D721Med (cell line): ENCODE results near the gene DDX56.
"Not testable (repeated sequence)": the region's sequence is repeated elsewhere in the genome, so short reads cannot be mapped to it uniquely, and the experiment has no call there.

Experiments
- DNase-seq: peaks from one replicate; pipeline ENCODE4 v3.0.0; 2011; ENCODE audit warnings: low spot score; ENCODE audit not compliant: insufficient read length
- FAIRE-seq: peaks from 2 replicates; lab custom pipeline; 2011; peaks lifted over from hg19 to GRCh38; lab: Jason Lieb, UNC
- CTCF ChIP-seq: IDR thresholded peaks from 2 replicates; pipeline ENCODE4 v1.5.1; 2012; ENCODE audit warnings: mild to moderate bottlenecking, control low read depth; ENCODE audit not compliant: insufficient read depth; ENCODE audit errors: missing control alignments

DDX56 gene

GRCh38 chr7:44563171-44563679 lies 10.5 kb downstream of the DDX56 start:
- DNase-seq (no peak), FAIRE-seq (no peak)
- TF ChIP-seq CTCF = no peak

- DNase-seq, FAIRE-seq: not testable (repeated sequence)
Observed at GRCh38 chr7:44562622-44562962, 11.1 kb downstream of the DDX56 start.

GRCh38 chr7:44561962-44562621 lies 11.6 kb downstream of the DDX56 start:
- TF ChIP-seq CTCF = no peak
- DNase-seq (no peak), FAIRE-seq (no peak)

- DNase-seq = no peak
- TF ChIP-seq CTCF = no peak
- FAIRE-seq = no peak
Observed at GRCh38 chr7:44561481-44561880, 12.2 kb downstream of the DDX56 start.

GRCh38 chr7:44559485-44559884 lies 14.2 kb downstream of the DDX56 start:
- TF ChIP-seq CTCF = no peak
- no peak for FAIRE-seq
- DNase-seq = no peak

GRCh38 chr7:44557485-44557884 lies 16.2 kb downstream of the DDX56 start:
- DNase-seq (no peak), FAIRE-seq (no peak)
- TF ChIP-seq CTCF = no peak

GRCh38 chr7:44555350-44555749 lies 18.4 kb downstream of the DDX56 start:
- FAIRE-seq = no peak
- no peak for TF ChIP-seq CTCF
- no peak for DNase-seq

- not testable (repeated sequence) for FAIRE-seq, DNase-seq
Observed at GRCh38 chr7:44552473-44553005, 21.2 kb downstream of the DDX56 start.
